ENCODE data around the gene PCBD1.

DNA sequence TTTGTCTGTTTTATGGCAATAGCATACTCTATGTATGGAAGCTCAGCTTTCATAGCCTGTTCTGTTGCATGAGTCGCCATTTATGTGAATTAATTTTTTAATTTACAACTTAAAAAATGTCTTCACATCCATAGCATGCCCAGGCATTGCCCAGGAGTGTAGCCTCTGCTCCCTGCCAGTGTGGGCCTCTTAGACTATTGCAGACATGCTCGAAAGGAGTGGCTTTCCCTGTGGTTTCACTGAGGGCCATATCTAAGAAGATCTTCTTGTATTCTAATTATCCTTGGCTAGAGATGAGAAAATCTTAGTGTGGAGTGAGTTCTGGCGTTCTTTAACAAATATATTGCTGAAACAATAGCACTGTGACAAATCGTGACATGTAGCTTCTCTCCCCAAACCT lies 35.3 kb downstream of the PCBD1 start:
- TF ChIP-seq SUZ12 (IDR thresholded peaks at IDR 0.05) (no peak), L3MBTL2 (conservative IDR thresholded peaks at IDR 0.05) (no peak), FOXA1 (IDR thresholded peaks at IDR 0.05) (no peak), FOXM1 (IDR thresholded peaks at IDR 0.05; ENCODE audit: borderline replicate concordance) (no peak)

All from HEK293T (cell line).